ENCODE measurements around the gene TSTD2. TPM values are rescaled to one million over a fixed set of nuclear protein-coding genes. Genes with fewer than 3 reads are reported as not detected.

Gene TSTD2
- total and polyA plus RNA-seq, 2 donors from 2014 or later, result 9.0 to 23.4 TPM

- Histone ChIP-seq H3K27me3 (ENCODE audit: control insufficient read depth, insufficient read depth, low read length) (no peaks in the 10 kb centered on the region), H3K9me3 (ENCODE audit: control insufficient read depth in 2 of 3, insufficient read depth in 1 of 3, low read length in 3 of 3) (no peaks in the 10 kb centered on the region), H3K27ac (ENCODE audit: low read depth in 2 of 2, low read length in 2 of 2) (peak overlapping the region in 1 of 2 donors; percentile 41), H3K4me3 (ENCODE audit: low read length in 3 of 3) (no peak overlapping the region), H3K36me3 (ENCODE audit: control insufficient read depth in 2 of 3, insufficient read depth in 3 of 3, low read length in 3 of 3) (no peaks in the 10 kb centered on the region), H3K9ac (ENCODE audit: low read length in 3 of 3) (no peak overlapping the region), H3K4me1 (ENCODE audit: control insufficient read depth in 2 of 3, insufficient read depth in 2 of 3, low read depth in 1 of 3, low read length in 3 of 3) (peaks cover 0 to 5% (median 3%) of the 10 kb centered on the region in 3 donors)
- FAIRE-seq (no peak), DNase-seq (peak in 1 of 5 donors; percentile 24)
- intact Hi-C loops (cut with DNase I), result no loop called here
- TF ChIP-seq CTCF (IDR thresholded peaks at IDR 0.05; ENCODE audit: borderline replicate concordance, extremely low read depth, insufficient read depth), result no peak
These were observed 74.5 kb downstream of the TSTD2 start for GRCh38 chr9:97558701-97559101.

- H3K27ac ChIP-seq (ENCODE audit: low read depth in 2 of 2, low read length in 2 of 2), result peak overlapping the region; percentile 41 to 83
- no peak for DNase-seq
- peaks cover 0 to 5% (median 3%) of the 10 kb centered on the region in 3 donors for H3K4me1 ChIP-seq (ENCODE audit: control insufficient read depth in 2 of 3, insufficient read depth in 2 of 3, low read depth in 1 of 3, low read length in 3 of 3)
- H3K9me3 ChIP-seq (ENCODE audit: control insufficient read depth in 2 of 3, insufficient read depth in 1 of 3, low read length in 3 of 3), result no peaks in the 10 kb centered on the region
- H3K27me3 ChIP-seq (ENCODE audit: control insufficient read depth, insufficient read depth, low read length), result no peaks in the 10 kb centered on the region
- intact Hi-C loops (cut with DNase I), result no loop called here
- H3K9ac ChIP-seq (ENCODE audit: low read length in 3 of 3), result no peak overlapping the region
- no peak for FAIRE-seq
- H3K36me3 ChIP-seq (ENCODE audit: control insufficient read depth in 2 of 3, insufficient read depth in 3 of 3, low read length in 3 of 3), result no peaks in the 10 kb centered on the region
- TF ChIP-seq CTCF (IDR thresholded peaks at IDR 0.05; ENCODE audit: borderline replicate concordance, extremely low read depth, insufficient read depth), result no peak
- H3K4me3 ChIP-seq (ENCODE audit: low read length in 3 of 3), result no peak overlapping the region
These were observed 75.5 kb downstream of the TSTD2 start for GRCh38 chr9:97557606-97558095.

DNA sequence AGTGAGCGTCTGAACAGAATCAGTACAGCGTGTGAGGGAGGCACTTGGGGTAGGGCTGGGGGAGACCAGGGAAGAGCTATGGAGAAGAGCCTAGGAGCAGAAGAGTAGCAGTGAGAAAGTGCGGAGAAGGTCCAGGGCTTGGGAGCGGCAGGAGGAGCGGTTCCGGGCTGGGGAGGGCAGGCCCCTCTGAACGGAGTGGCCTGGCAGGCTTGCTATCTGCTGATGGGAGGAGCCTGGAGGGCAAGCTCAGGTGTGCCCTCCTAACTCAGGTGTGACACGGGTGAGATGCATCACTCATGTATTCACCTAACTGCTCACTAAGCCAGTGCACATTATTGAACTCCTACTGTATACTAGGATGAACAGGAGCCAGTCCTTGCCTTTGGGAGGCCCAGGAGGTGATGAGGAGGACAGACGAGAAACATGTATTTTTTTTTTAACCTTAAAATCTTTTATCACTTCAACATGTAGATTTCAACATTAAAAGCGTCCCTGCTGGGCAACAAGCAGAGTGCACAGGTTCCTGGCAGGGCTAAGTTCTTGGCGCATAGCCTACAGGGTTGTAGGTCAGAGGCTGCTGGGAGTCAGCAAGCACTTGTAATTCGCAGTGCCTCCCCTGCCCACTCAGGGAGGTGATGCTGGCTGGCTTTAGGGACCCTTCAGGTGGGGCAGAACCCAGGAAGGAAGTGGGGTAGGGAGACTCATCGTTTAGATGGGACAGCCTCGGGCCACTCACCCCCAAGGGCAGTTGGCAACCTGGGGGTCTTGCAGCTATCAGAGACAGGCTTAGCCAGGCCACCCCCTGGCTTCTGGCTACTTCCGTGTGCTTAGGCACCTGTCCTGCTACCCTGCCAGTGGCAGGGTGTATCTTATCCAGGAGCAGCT, 76.2 kb downstream of the TSTD2 start:
- no peak for FAIRE-seq
- intact Hi-C loops (cut with DNase I), result no loop called here
- H3K27ac ChIP-seq (ENCODE audit: low read depth in 2 of 2, low read length in 2 of 2), result peak overlapping the region; percentile 41 to 83
- H3K27me3 ChIP-seq (ENCODE audit: control insufficient read depth, insufficient read depth, low read length), result no peaks in the 10 kb centered on the region
- H3K4me1 ChIP-seq (ENCODE audit: control insufficient read depth in 2 of 3, insufficient read depth in 2 of 3, low read depth in 1 of 3, low read length in 3 of 3), result peaks cover 0 to 5% (median 3%) of the 10 kb centered on the region in 3 donors
- no peak overlapping the region for H3K4me3 ChIP-seq (ENCODE audit: low read length in 3 of 3)
- no peak for TF ChIP-seq CTCF (IDR thresholded peaks at IDR 0.05; ENCODE audit: borderline replicate concordance, extremely low read depth, insufficient read depth)
- DNase-seq, result no peak
- no peaks in the 10 kb centered on the region for H3K9me3 ChIP-seq (ENCODE audit: control insufficient read depth in 2 of 3, insufficient read depth in 1 of 3, low read length in 3 of 3)
- no peaks in the 10 kb centered on the region for H3K36me3 ChIP-seq (ENCODE audit: control insufficient read depth in 2 of 3, insufficient read depth in 3 of 3, low read length in 3 of 3)
- no peak overlapping the region for H3K9ac ChIP-seq (ENCODE audit: low read length in 3 of 3)
